ENCODE measurements around the gene PLD1.

The PLD1 gene

DNA sequence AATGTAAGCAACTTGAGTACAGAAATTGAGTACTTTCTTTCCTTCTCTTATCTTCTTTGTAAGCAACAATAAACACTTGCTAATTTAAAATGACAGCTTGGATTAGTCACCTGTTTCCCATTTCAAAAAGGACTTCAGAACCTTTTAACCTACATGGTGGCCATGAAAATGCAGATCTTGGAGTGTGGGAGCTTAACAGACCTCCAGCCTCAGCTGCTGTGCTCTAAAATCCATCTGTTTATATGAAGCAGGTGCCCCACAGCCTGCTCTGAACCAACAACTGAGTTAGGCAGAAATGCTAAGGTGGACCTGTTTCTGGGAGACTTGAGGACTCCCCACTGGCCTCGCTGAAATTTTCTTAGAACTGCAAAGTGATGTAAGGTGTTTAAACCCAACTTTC, 259.0 kb downstream of the PLD1 start:
- FAIRE-seq, result no peak

Measured in colon (tissue), 2 donors.